Activated CD4-positive, alpha-beta memory T cell treated with anti-CD3 and anti-CD28 coated beads, Interleukin-2, amount 10 ng/mL, durations not matched to agents 7 days and 5 days (primary cell): ENCODE data around the gene CELSR1. TPM values are rescaled to one million over a fixed set of nuclear protein-coding genes. Genes with fewer than 3 reads are reported as not detected.

Experiments
- CTCF ChIA-PET: fragments of 350-600 bp; sonication (Branson Sonifier 250); formaldehyde crosslinking; loops from one replicate; lab custom pipeline; 2021; ENCODE audit warnings: antibody characterized with exemption, inconsistent platforms; lab: Charles Lee
- POLR2A ChIA-PET: fragments of 350-600 bp; sonication (Branson Sonifier 250); formaldehyde crosslinking; loops from one replicate; lab custom pipeline; 2021; ENCODE audit warnings: antibody characterized with exemption; lab: Charles Lee
- DNase-seq: peaks from one replicate; pipeline ENCODE4 v3.0.0-alpha.2; 2020
- H3K27ac Mint-ChIP-seq: one replicate; pipeline ENCODE4 v1.8.0; 2021; ENCODE audit warnings: mild to moderate bottlenecking, mixed read lengths
- H3K27me3 Mint-ChIP-seq: one replicate; pipeline ENCODE4 v1.8.0; 2021; ENCODE audit warnings: mixed read lengths
- H3K36me3 Mint-ChIP-seq: one replicate; pipeline ENCODE4 v1.8.0; 2021; ENCODE audit warnings: low read depth, mixed read lengths
- H3K4me1 Mint-ChIP-seq: one replicate; pipeline ENCODE4 v1.8.0; 2021; ENCODE audit warnings: mixed read lengths
- H3K4me3 Mint-ChIP-seq: one replicate; pipeline ENCODE4 v1.8.0; 2021; ENCODE audit warnings: mild to moderate bottlenecking, mixed read lengths
- H3K9me3 Mint-ChIP-seq: one replicate; pipeline ENCODE4 v1.8.0; 2021; ENCODE audit warnings: mixed read lengths
- total RNA-seq, 2 experiments: library from RNA; stranded (reverse); gene quantifications; one replicate each; pipeline ENCODE4 v1.2.3, GENCODE V29; 2021

Gene CELSR1
- total RNA-seq, 2 experiments from 2014 or later = 0.10 to 0.13 TPM

DNA sequence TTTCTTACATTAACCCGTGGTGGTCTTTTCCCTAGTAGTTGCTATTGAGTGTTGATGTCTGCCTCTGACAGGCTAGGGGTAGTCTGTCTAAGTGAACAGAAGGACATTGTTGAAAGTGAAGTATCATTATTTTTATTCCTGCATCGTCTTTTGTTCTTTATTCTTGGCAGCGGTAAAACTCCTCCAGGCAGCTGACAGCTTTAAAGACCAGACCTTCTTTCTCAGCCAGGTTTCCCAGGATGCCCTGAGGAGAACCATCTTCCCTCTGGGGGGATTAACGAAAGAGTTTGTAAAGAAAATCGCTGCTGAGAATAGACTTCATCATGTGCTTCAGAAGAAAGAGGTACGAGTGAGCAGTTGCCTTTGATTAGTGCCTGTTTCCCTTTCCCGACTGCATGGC is 187.3 kb downstream of the CELSR1 start:
- DNase-seq = no peak
- Mint-ChIP-seq H3K27ac (no peak overlapping the region), H3K4me1 (no peaks in the 10 kb centered on the region), H3K27me3 (no peaks in the 10 kb centered on the region), H3K9me3 (no peaks in the 10 kb centered on the region), H3K36me3 (peaks cover 56% of the 10 kb centered on the region), H3K4me3 (no peak overlapping the region)
- CTCF ChIA-PET = no interaction called here
- POLR2A ChIA-PET = no interaction called here

DNA sequence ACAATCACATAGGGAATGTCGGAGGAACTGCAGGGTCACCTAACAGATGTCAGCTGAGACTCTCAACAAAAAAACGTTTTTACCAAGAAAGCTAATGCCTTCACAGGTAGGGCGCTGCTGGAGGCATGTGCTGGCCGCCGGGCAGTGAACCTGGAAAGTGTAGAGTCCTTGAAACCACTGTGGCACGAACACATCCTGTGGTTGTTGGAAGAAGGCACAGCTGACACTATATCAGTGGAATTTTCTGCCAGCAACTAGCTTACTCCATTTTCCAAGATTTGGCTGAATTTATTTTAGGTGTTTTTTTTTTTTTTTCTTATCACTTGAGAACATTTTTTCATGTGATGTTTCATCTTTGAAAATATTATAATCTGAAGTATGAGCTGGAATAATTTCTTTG is 187.7 kb downstream of the CELSR1 start:
- ChIA-PET CTCF (interaction anchor here (0.7 kb wide), 1 partner anchor 18 kb away, joined by 4 read pairs; no protein-coding TSS in a partner anchor), POLR2A (interaction anchor here (0.6 kb wide), 1 partner anchor 279 kb away, joined by 3 read pairs; no protein-coding TSS in a partner anchor)
- Mint-ChIP-seq H3K27ac (no peak overlapping the region), H3K9me3 (no peaks in the 10 kb centered on the region), H3K36me3 (peaks cover 57% of the 10 kb centered on the region), H3K4me3 (no peak overlapping the region), H3K27me3 (no peaks in the 10 kb centered on the region), H3K4me1 (no peaks in the 10 kb centered on the region)
- no peak for DNase-seq

DNA sequence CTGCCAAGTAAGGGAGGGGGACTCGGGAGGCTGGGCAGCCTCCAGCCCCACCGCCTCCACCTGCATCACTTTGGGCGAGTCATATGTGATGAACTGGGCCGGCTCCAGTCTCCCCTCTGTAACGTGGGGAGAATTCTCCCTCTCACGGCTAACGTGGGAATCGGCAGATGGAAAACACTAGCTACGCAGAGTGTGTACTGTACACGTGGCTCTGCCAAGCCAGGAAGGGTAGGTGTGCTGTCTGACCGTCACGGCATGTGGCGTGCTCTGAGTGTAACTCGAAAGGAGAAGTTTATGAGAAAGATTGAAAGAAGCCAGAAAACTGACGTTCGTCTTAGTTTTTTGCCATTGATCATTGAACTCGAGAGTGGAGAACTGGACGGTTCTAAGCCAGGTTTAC is 188.2 kb downstream of the CELSR1 start:
- ChIA-PET POLR2A (interaction anchor here (0.6 kb wide), 1 partner anchor 279 kb away, joined by 3 read pairs; no protein-coding TSS in a partner anchor), CTCF (interaction anchor here (0.7 kb wide), 1 partner anchor 19 kb away, joined by 4 read pairs; no protein-coding TSS in a partner anchor)
- Mint-ChIP-seq H3K36me3 (peaks cover 62% of the 10 kb centered on the region), H3K27me3 (no peaks in the 10 kb centered on the region), H3K27ac (no peak overlapping the region), H3K9me3 (no peaks in the 10 kb centered on the region), H3K4me1 (no peaks in the 10 kb centered on the region), H3K4me3 (no peak overlapping the region)
- DNase-seq = no peak

DNA sequence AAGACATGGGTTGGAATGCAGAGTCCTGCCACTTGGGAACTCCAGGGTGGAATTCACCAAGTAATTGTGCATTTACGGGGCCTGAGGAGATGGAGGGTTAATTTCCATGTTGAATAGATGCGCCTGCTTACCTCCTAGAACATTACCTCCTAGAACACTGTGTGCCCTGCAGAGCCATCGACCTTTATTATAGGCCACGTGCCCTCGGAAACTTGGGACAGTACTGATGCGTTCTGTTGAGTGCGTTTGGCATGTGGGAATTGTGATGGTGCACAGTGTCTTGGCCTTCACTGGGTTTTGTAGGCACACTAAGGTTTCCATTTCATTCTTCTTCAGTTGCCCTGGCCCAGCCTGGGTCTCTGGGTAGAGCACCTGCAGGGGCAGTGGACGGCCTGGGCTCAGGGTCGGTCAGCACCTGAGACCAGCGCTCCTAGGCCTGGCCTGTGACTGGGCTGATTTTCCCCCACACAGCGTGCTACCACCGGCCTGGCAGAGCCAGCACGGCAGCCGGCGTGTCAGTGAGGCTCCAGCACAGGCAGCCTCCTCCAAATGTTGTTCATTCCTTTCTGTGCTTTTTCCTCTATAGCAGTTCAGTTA is 189.2 kb downstream of the CELSR1 start:
- Mint-ChIP-seq H3K27me3 (no peaks in the 10 kb centered on the region), H3K4me3 (no peak overlapping the region), H3K9me3 (no peaks in the 10 kb centered on the region), H3K27ac (no peak overlapping the region), H3K36me3 (peaks cover 67% of the 10 kb centered on the region), H3K4me1 (no peaks in the 10 kb centered on the region)
- POLR2A ChIA-PET = no interaction called here
- DNase-seq = no peak
- CTCF ChIA-PET = no interaction called here

DNA sequence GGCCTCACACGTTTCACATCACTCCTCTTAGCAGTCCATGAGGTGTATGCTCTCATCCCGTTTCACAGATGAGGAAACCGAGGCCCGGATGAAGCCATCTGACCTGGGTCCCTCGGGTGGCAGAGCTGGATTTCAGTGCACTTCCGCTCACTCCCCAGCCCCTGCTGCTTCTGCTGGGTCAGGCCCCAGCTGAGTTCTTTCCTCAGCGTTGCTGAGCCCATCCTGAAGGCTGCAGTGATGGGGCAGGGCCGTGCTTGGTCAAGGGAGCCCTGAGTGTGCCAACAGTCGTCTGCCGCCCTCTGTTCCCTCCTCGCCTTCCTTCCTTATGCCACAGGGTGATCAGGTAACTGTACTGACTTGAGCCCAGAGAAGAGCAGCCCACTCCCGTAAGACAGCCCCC is 189.8 kb downstream of the CELSR1 start:
- Mint-ChIP-seq H3K36me3 (peaks cover 68% of the 10 kb centered on the region), H3K4me1 (no peaks in the 10 kb centered on the region), H3K9me3 (no peaks in the 10 kb centered on the region), H3K27ac (no peak overlapping the region), H3K27me3 (no peaks in the 10 kb centered on the region), H3K4me3 (no peak overlapping the region)
- POLR2A ChIA-PET = no interaction called here
- CTCF ChIA-PET = no interaction called here
- no peak for DNase-seq

DNA sequence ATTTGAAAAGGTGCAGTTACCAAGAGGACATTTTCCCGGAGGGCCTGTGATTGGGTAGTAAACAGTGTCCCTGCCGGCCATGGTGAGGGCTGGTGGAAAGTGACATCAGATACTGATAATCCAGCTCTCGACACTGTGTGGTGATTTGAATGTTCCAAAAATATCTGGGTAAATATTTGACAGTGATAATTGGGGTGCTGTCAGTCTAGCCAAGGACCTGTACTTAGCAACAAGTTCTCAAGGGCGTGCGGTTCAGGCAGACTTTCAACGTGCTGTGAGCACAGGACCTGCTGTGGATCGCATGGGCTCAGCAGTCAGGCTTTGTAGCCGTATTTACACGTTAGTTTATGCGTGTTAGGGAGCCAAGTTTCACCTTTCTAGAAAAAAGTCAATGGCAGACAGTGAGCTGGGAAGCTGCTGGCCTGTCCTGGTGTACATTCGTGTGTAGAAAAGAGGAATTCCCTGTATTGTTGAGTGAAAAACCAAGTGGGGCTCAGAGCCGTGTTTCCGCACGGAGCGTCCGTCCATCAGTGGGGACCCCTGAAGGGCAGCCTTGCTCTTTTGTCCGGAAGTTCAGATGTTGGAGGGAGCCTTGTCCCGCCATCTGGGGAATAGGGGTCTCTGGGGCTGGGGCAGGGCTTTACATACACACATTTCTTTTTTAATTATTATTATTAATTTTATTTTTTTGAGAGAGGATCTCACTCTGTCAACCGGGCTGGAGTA is 190.6 kb downstream of the CELSR1 start:
- no peak overlapping the region for H3K27ac Mint-ChIP-seq
- POLR2A ChIA-PET = interaction anchor here (0.7 kb wide), 1 partner anchor 9 kb away, joined by 3 read pairs; no protein-coding TSS in a partner anchor
- no peak overlapping the region for H3K4me3 Mint-ChIP-seq
- DNase-seq = no peak
- H3K9me3 Mint-ChIP-seq = no peaks in the 10 kb centered on the region
- no peaks in the 10 kb centered on the region for H3K4me1 Mint-ChIP-seq
- peaks cover 65% of the 10 kb centered on the region for H3K36me3 Mint-ChIP-seq
- CTCF ChIA-PET = no interaction called here
- no peaks in the 10 kb centered on the region for H3K27me3 Mint-ChIP-seq

DNA sequence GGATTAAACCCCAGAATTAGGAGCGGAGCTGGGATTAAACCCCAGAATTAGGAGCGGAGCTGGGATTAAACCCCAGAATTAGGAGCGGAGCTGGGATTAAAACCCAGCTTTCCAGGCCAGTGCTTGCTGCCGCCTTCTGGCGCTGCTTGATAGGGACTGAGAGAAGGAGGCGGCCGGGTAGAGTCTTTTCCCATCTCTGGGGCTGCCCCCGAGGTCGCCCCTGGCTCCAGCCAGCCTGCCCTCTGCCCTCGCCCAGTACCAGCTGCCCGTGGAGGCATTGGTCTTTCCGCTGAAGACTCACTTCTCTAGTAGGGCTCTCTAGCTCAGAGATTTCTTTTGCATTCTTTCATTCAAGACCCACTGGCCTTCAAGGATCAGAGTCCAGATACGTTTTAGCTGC is 196.7 kb downstream of the CELSR1 start:
- peaks cover 25% of the 10 kb centered on the region for H3K4me1 Mint-ChIP-seq
- H3K27ac Mint-ChIP-seq = no peak overlapping the region
- peaks cover 65% of the 10 kb centered on the region for H3K36me3 Mint-ChIP-seq
- POLR2A ChIA-PET = no interaction called here
- H3K27me3 Mint-ChIP-seq = no peaks in the 10 kb centered on the region
- H3K4me3 Mint-ChIP-seq = no peak overlapping the region
- CTCF ChIA-PET = interaction anchor here (1.5 kb wide), 1 partner anchor 27 kb away, joined by 6 read pairs; no protein-coding TSS in a partner anchor
- no peak for DNase-seq
- no peaks in the 10 kb centered on the region for H3K9me3 Mint-ChIP-seq

DNA sequence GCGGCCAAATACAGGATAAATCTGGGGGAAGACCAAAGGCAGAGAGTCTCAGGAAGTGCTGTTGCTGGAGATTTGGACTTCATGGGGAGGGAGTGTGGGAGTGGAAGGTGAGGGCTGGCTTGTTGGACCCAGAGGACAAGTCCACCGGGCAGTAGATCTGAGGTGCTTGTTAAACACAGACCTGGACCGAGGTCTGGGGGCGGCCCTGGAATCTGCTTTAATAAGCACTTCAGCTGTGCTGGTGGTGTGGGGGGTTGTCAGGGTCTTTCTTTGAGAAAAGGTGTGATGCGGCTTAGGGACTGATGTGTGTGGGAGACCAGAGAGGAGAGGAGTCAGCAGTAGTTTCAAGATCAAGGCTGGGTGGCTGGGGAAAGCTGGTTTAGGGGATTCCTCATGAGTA is 197.5 kb downstream of the CELSR1 start:
- H3K27me3 Mint-ChIP-seq = no peaks in the 10 kb centered on the region
- ChIA-PET POLR2A (no interaction called here), CTCF (interaction anchor here (1.5 kb wide), 1 partner anchor 28 kb away, joined by 6 read pairs; no protein-coding TSS in a partner anchor)
- no peak overlapping the region for H3K4me3 Mint-ChIP-seq
- no peak overlapping the region for H3K27ac Mint-ChIP-seq
- DNase-seq = no peak
- no peaks in the 10 kb centered on the region for H3K9me3 Mint-ChIP-seq
- H3K36me3 Mint-ChIP-seq = peaks cover 62% of the 10 kb centered on the region
- peaks cover 27% of the 10 kb centered on the region for H3K4me1 Mint-ChIP-seq

DNA sequence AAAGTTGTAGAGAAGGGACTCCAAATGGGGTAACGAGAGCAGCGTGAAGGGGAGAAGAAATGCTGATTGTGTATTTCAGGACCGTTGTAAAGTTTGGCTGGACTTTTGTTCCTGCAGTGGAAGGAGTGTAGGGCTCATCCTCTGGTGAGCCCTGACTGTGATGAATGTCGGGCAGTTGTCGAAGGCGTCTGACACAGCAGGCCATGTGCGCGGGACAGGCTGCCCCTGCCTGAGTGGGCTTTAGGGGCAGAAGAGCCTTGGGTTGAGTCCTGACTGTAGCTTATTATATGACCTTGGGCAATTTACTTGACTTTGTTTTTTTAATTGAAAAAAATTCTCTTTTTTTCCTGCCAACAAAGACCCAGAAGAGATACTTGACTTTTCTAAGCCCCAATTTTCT is 198.8 kb downstream of the CELSR1 start:
- H3K4me3 Mint-ChIP-seq = no peak overlapping the region
- peaks cover 51% of the 10 kb centered on the region for H3K36me3 Mint-ChIP-seq
- H3K4me1 Mint-ChIP-seq = peaks cover 33% of the 10 kb centered on the region
- no peaks in the 10 kb centered on the region for H3K9me3 Mint-ChIP-seq
- H3K27ac Mint-ChIP-seq = no peak overlapping the region
- H3K27me3 Mint-ChIP-seq = no peaks in the 10 kb centered on the region
- DNase-seq = no peak
- CTCF ChIA-PET = no interaction called here
- POLR2A ChIA-PET = no interaction called here

DNA sequence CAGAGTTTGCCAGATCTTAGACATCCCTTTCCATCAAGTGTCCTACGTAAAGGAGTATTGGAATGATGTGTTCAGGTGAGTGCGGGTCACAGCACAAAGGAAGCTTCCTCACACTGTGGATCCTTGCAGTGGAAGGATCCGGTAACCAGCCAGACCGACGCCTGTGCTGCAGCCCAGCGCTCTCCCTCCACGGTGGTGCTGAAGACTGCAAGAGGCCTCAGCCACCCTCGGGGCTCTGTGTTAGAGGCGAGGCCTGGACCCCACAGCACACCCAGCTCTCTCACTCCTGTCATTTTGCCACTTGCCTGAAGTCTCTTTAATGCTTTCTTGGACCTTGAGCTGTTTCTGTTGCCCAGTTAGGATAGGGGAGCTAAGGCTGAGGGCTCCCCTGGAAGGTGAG is 199.6 kb downstream of the CELSR1 start:
- ChIA-PET CTCF (no interaction called here), POLR2A (no interaction called here)
- Mint-ChIP-seq H3K4me1 (peaks cover 33% of the 10 kb centered on the region), H3K9me3 (no peaks in the 10 kb centered on the region), H3K36me3 (peaks cover 53% of the 10 kb centered on the region), H3K4me3 (no peak overlapping the region), H3K27me3 (no peaks in the 10 kb centered on the region), H3K27ac (no peak overlapping the region)
- DNase-seq = no peak

DNA sequence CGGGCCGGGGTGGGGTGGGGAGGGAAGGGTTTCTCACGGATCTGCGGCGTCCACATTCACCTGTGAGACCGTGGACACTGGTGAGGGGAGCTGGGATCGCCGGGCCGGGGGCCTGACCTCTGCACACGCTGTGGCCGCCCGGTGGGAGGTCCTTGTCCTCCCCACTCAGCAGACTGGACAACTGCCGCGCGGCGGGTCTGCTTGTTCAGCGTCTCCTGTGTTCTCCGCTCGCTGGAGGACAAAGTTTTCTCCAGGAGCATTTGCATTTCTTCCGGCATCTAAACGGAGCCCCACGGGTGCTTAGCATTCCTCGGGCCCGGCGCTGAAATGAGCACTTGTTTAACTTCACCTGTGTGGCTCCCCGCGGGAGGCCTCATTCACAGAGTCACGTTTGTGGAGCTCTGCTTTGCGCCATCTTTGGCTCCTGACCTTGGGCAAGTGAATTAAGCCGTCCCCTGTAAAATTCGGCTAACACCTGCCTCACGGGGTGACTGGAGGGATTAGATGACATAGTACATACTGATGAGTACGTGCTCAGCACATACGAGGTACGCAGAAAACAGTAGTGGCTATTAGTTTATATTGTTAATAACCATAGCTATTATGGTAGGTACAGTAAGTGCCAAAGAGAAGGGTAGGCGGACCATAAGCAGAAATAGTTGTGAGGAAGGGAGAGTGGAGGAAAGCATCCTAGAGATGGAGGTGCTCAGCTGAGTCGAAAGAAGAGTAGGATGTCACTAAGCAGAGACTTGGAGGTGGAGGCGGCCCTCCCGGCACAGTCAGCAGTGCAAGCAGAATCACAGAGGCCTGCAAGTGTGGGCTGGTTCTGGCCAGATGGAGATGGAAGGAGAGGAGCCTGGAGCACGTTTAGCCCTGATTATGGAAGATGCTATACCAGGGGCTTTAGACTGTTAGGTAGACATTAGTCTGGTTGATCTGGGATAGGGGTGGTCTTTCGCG is 201.0 kb downstream of the CELSR1 start:
- ChIA-PET CTCF (interaction anchor here (0.6 to 1.8 kb wide), 5 partner anchors 23 to 330 kb away, joined by 3 to 6 read pairs (median 4); no protein-coding TSS in a partner anchor), POLR2A (interaction anchor here (0.9 to 2.7 kb wide), 8 partner anchors 8 to 187 kb away, joined by 3 to 16 read pairs (median 4); partner anchors contain the start of gene GTSE1)
- peaks cover 33% of the 10 kb centered on the region for H3K4me1 Mint-ChIP-seq
- no peaks in the 10 kb centered on the region for H3K9me3 Mint-ChIP-seq
- H3K27ac Mint-ChIP-seq = peak overlapping the region; percentile 84
- H3K36me3 Mint-ChIP-seq = peaks cover 50% of the 10 kb centered on the region
- DNase-seq = no peak
- no peaks in the 10 kb centered on the region for H3K27me3 Mint-ChIP-seq
- peak overlapping the region; percentile 92 for H3K4me3 Mint-ChIP-seq
